Fibroblast of villous mesenchyme (primary cell): ENCODE data around the gene ZNF350. TPM values are rescaled to one million over a fixed set of nuclear protein-coding genes. Genes with fewer than 3 reads are reported as not detected.
"Not testable (repeated sequence)": the region's sequence is repeated elsewhere in the genome, so short reads cannot be mapped to it uniquely, and the experiment has no call there.

Source experiments
- DNase-seq: peaks from one replicate; pipeline ENCODE4 v3.0.0-alpha.2; 2010; ENCODE audit warnings: low read depth
- H3K4me3 ChIP-seq: 2 replicates; pipeline ENCODE4 v1.5.1; 2011; ENCODE audit warnings: low read depth, mild to moderate bottlenecking, low read length
- CTCF ChIP-seq: IDR thresholded peaks from 2 replicates; pipeline ENCODE4 v1.5.1; 2012; ENCODE audit warnings: low read depth, mild to moderate bottlenecking, low read length; ENCODE audit not compliant: insufficient read depth
- total RNA-seq: library from RNA; depleted of rRNA; stranded (reverse); fragments of >200 nt; gene quantifications from 2 replicates; pipeline ENCODE4 v1.2.3, GENCODE V29; 2012

The ZNF350 gene
- total RNA-seq, result 6.8 and 7.8 TPM in 2 replicates

DNA sequence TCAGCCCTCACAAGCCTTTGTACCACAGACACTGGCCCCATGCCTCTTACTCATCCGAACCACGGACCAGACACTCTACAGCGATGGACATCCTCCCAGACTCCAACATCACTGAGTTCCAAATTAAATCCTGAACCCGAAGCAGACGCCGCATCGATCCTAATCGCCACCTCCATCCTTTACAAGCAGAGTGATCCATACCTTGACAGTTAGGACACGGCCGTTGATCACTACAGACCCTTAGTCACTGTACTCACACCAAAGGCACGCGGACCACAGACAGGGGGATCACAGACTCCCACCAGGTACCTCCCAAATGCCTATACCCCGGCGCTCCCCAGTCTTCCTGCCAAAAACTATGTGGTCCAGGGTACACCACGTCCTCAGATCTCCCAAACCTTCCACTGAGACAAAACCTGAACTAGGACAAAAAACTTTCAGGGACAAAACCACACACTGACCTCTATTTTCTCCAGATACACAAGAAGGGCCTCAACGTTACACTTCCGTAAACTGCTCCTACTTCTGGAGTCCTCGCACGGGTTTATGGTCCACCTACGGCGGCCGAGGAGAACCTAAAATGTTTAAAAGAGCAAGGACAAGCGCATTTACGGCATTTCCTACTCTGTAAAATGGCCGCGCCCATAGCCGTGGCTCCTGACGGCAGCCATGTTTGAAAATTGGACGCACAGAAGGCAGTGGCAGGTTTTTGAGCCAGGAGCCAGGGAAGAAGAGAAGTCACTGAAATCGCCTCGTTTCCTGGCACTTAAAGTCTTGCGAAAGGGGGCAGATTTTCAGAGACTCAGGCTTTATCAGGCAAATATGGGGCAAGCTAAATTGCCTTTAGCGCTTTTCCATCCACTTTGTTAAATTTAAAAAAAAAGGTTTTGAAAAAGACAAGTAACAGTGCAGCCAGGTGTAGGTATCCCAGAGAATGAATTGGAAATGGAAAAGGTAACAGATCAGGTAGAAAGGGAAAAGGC is at the start of gene ZNF350:
Gene ZNF350 (minus strand): TSS at position 532 of the 983 bp plus-strand sequence. CDS start 12,480 bp downstream, outside the sequence.
- H3K4me3 ChIP-seq, result peak within 1 kb of the TSS; percentile 98
- TF ChIP-seq CTCF, result no peak
- DNase-seq, result peak; percentile 99

GRCh38 chr19:52034051-52034728 is 47.5 kb upstream of the ZNF350 start:
- H3K4me3 ChIP-seq, result no peak overlapping the region
- TF ChIP-seq CTCF, result no peak
- peak; percentile 19 for DNase-seq

DNA sequence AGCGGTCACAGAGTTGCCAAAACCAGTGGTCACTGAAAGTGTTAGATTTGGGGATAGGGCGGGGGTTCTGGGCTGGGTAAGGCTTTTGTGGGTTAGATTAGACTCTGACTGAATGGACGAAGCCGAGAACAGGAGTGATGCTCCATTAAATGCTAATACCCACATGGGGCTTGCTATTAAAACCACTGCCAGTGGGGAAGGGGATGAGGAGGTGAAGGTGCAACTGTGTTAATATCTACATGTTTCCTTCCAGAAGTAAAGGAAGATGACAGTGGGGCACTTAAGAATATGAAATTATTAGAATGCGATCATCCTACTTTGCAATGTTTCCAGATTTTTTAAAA is 42.1 kb upstream of the ZNF350 start:
- peak overlapping the region; percentile 86 for H3K4me3 ChIP-seq
- TF ChIP-seq CTCF, result no peak
- DNase-seq, result no peak

DNA sequence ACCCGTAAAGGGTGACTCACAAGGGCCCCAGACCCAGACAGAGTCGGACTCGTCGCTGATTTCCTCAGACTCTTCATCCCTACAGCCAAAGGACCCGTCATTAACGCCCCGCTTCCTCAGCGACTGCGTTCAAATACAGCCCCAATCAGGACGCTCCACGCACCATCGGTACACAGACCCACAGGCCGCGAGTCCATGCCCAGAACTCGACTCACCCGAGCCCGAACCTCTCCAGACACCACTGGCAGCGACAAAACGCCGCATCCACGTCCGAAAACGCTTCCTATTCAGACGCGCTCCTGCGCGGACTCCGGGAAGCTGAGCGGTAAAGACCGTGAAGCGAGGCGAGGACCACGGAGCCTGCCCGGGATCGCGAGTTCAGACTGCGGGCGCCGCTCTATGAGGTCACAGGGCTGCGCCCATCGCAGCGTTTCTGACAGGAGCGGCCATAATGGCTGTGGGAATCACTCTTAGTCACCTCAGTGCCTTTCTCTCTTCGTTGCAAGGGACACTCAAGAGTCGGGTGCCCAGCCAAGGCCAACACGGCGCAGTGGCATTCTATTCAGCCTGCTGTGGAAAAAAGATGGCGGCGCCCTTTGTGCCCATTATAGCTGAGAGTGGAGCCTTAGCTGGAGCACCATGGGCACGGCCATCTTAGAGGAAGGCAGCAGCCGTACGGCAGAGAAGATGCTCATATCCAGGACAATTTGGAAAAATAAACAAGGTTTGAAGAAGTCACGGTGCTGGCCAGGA is 41.6 kb upstream of the ZNF350 start, which contains the start of gene ZNF614:
Gene ZNF614 (minus strand): TSS at position 353 of the 753 bp plus-strand sequence. CDS start 2,634 bp downstream, outside the sequence.
- H3K4me3 ChIP-seq, result peak within 1 kb of the TSS; percentile 86
- DNase-seq, result peak; percentile 90
- TF ChIP-seq CTCF, result no peak

GRCh38 chr19:52026255-52026990 is 39.8 kb upstream of the ZNF350 start:
- not testable (repeated sequence) for H3K4me3 ChIP-seq, DNase-seq

- H3K4me3 ChIP-seq, DNase-seq: not testable (repeated sequence)
Measured at GRCh38 chr19:52024478-52024877, 37.8 kb upstream of the ZNF350 start.

DNA sequence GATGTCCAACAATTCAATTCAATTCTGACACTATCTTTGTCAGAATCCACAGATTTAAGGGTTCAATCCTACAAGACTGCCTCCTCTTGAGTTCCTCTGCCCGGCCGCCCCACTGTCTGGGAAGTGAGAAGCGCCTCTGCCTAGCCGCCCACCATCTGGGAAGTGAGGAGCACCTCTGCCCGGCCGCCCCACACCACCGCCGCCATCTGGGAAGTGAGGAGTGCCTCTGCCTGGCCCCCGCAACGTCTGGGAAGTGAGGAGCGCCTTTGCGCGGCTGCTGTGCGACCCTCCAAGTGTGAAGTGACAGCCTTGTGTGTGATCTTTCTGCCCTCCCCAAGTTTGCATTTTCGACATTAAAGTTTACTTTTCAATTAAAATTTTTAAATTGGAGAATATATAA is 35.6 kb upstream of the ZNF350 start:
- DNase-seq, result no peak
- H3K4me3 ChIP-seq, result no peak overlapping the region
- TF ChIP-seq CTCF, result no peak
